Panc1 (cell line): ENCODE results near the gene LSM10. TPM values are rescaled to one million over a fixed set of nuclear protein-coding genes. Genes with fewer than 3 reads are reported as not detected.

Experiments
- ATAC-seq: fragments of 200-7000 bp; cut with Tn5 transposase; 2 replicates; pipeline ENCODE4 v1.9.1; 2020; ENCODE audit warnings: mild to moderate bottlenecking, moderate library complexity
- BruUV-seq: library from RNA; stranded (reverse); fragments of 400-500 nt; replicated peaks from 2 replicates; lab custom pipeline; 2021; lab: Mats Ljungman, UMichigan
- CTCF ChIA-PET: fragments of 300-600 bp; sonication (Branson Sonifier 250); formaldehyde crosslinking; loops from one replicate; lab custom pipeline; 2022; ENCODE audit warnings: antibody characterized with exemption; lab: Charles Lee
- POLR2A ChIA-PET: fragments of 300-600 bp; sonication (Branson Sonifier 250); formaldehyde crosslinking; loops from one replicate; lab custom pipeline; 2022; ENCODE audit warnings: antibody characterized with exemption; lab: Charles Lee
- DNase-seq: peaks from one replicate; pipeline ENCODE4 v3.0.0-alpha.2; 2010; ENCODE audit warnings: low read depth, low spot score
- H3K27ac ChIP-seq: 2 replicates; pipeline ENCODE4 v1.5.1; 2011; ENCODE audit warnings: mild to moderate bottlenecking, low read length, inconsistent platforms
- H3K27me3 ChIP-seq: fragments of 200-500 bp; sonication (Bioruptor generic); 2 replicates; pipeline ENCODE4 v1.6.0; 2014; ENCODE audit warnings: low read length, inconsistent platforms; ENCODE audit not compliant: control insufficient read depth, insufficient read depth
- H3K36me3 ChIP-seq: fragments of 200-500 bp; sonication (Bioruptor generic); 2 replicates; pipeline ENCODE4 v1.5.1; 2014; ENCODE audit warnings: inconsistent platforms, mild to moderate bottlenecking, low read length, moderate library complexity; ENCODE audit not compliant: control insufficient read depth, insufficient read depth
- H3K4me1 ChIP-seq: 2 replicates; pipeline ENCODE4 v1.5.1; 2011; ENCODE audit warnings: inconsistent platforms, mild to moderate bottlenecking, low read length, moderate library complexity; ENCODE audit not compliant: control insufficient read depth, insufficient read depth
- H3K4me3 ChIP-seq, 2 experiments: 2 replicates each; pipeline ENCODE4 v1.5.1; 2011 to 2012; ENCODE audit warnings: low read depth in 2 of 2, low read length in 2 of 2, mild to moderate bottlenecking in 2 of 2, inconsistent platforms in 1 of 2, moderate library complexity in 1 of 2
- H3K9me3 ChIP-seq: fragments of 200-500 bp; sonication (Bioruptor generic); 2 replicates; pipeline ENCODE4 v1.5.1; 2014; ENCODE audit warnings: low read depth, mild to moderate bottlenecking, inconsistent platforms, low read length, moderate library complexity; ENCODE audit not compliant: control insufficient read depth, insufficient read depth
- CTCF ChIP-seq: fragments of 450-650 bp; IDR thresholded peaks from 2 replicates; pipeline ENCODE4 v1.5.1; 2017; ENCODE audit warnings: mild to moderate bottlenecking
- POLR2AphosphoS5 ChIP-seq: IDR thresholded peaks from 2 replicates; pipeline ENCODE4 v1.6.1; 2012; ENCODE audit warnings: mild to moderate bottlenecking, low read depth, low read length, moderate library complexity
- REST ChIP-seq, 2 experiments: IDR thresholded peaks; 2 replicates each; pipeline ENCODE4 v1.6.1; 2011 to 2012; ENCODE audit warnings: low read depth in 2 of 2, control low read depth in 1 of 2, low read length in 1 of 2, mild to moderate bottlenecking in 1 of 2, moderate library complexity in 1 of 2; ENCODE audit not compliant: insufficient read depth in 1 of 2
- SIN3A ChIP-seq: IDR thresholded peaks from 2 replicates; pipeline ENCODE4 v1.6.1; 2012; ENCODE audit warnings: low read depth, mild to moderate bottlenecking, low read length, moderate library complexity, borderline replicate concordance; ENCODE audit not compliant: insufficient read depth
- TCF7L2 ChIP-seq: IDR thresholded peaks from 2 replicates; pipeline ENCODE4 v1.6.1; 2011; ENCODE audit warnings: mild to moderate bottlenecking, low read depth, low read length, inconsistent platforms
- in situ Hi-C: cut with HindIII; loops from 2 replicates; pipeline ENCODE4 v1.10.0; 2016; ENCODE audit warnings: low sequenced_read_pairs, low pct_unique_long_range_greater_than_20kb
- intact Hi-C: fragments of 100-400 bp; cut with micrococcal nuclease; formaldehyde crosslinking; loops from one replicate; pipeline ENCODE4 v1.10.0; 2022; ENCODE audit not compliant: unreplicated experiment
- total RNA-seq: library from RNA; stranded (reverse); gene quantifications from one replicate; pipeline ENCODE4 v1.2.1, GENCODE V29; 2021; ENCODE audit not compliant: unreplicated experiment

LSM10 gene
- total RNA-seq, 1 experiment from 2014 or later = 53.7 TPM

- ATAC-seq = peak; percentile 54
- intact Hi-C loops (no loop called here), in situ Hi-C loops (no loop called here)
- H3K36me3 ChIP-seq = no peaks in the 10 kb centered on the region
- DNase-seq = peak; percentile 47
- peaks cover 44% of the 10 kb centered on the region for H3K4me1 ChIP-seq
- TF ChIP-seq TCF7L2 (no peak), CTCF (peak; percentile 95)
- H3K27ac ChIP-seq = peak overlapping the region; percentile 61
- no TSS peak for BruUV-seq
- ChIA-PET CTCF (interaction anchor here (1.1 to 2.6 kb wide), 4 partner anchors 9 to 47 kb away, joined by 3 to 15 read pairs (median 8); no protein-coding TSS in a partner anchor), POLR2A (no interaction called here)
- no peaks in the 10 kb centered on the region for H3K9me3 ChIP-seq
- H3K27me3 ChIP-seq = no peaks in the 10 kb centered on the region
- no peak overlapping the region for H3K4me3 ChIP-seq
These were observed 28.4 kb downstream of the LSM10 start for GRCh38 chr1:36369061-36369861.

GRCh38 chr1:36367798-36368197 lies 29.9 kb downstream of the LSM10 start:
- Histone ChIP-seq H3K27me3 (no peaks in the 10 kb centered on the region), H3K36me3 (no peaks in the 10 kb centered on the region), H3K9me3 (no peaks in the 10 kb centered on the region), H3K4me1 (peaks cover 29% of the 10 kb centered on the region), H3K4me3 (no peak overlapping the region), H3K27ac (no peak overlapping the region)
- CTCF ChIA-PET = interaction anchor here (2.6 kb wide), 1 partner anchor 25 kb away, joined by 9 read pairs; no protein-coding TSS in a partner anchor
- no peak for TF ChIP-seq REST (IDR thresholded peaks at IDR 0.05; ENCODE audit: insufficient read depth in 1 of 2, low read depth in 2 of 2, low read length in 1 of 2)
- no peak for TF ChIP-seq SIN3A
- no peak for TF ChIP-seq CTCF
- no peak for TF ChIP-seq POLR2AphosphoS5
- no peak for TF ChIP-seq TCF7L2
- no peak for DNase-seq
- no TSS peak for BruUV-seq
- intact Hi-C loops = no loop called here
- POLR2A ChIA-PET = no interaction called here
- in situ Hi-C loops = no loop called here
- no peak for ATAC-seq
